ENCODE measurements around the gene SIX3. TPM values are rescaled to one million over a fixed set of nuclear protein-coding genes. Genes with fewer than 3 reads are reported as not detected.

The SIX3 gene
- total RNA-seq, 2 experiments from 2014 or later = not detected

GRCh38 chr2:44980751-44981713 lies 39.5 kb downstream of the SIX3 start:
- TF ChIP-seq CTCF (IDR thresholded peaks at IDR 0.05) = no peak
- Mint-ChIP-seq H3K27ac (no peak overlapping the region), H3K9me3 (no peaks in the 10 kb centered on the region), H3K36me3 (ENCODE audit: low read depth) (no peaks in the 10 kb centered on the region), H3K4me3 (no peak overlapping the region), H3K4me1 (ENCODE audit: low read depth) (peaks cover 2% of the 10 kb centered on the region), H3K27me3 (peaks cover 12% of the 10 kb centered on the region)
- ATAC-seq (no peak), DNase-seq (no peak)
- POLR2A ChIA-PET = interaction anchor here (0.8 to 0.9 kb wide), 3 partner anchors 32 to 513 kb away, joined by 3 read pairs; no protein-coding TSS in a partner anchor
- intact Hi-C loops (cut with micrococcal nuclease) = loop anchor here (2.0 kb wide), 1 partner anchor 516 kb away; no protein-coding TSS in a partner anchor
- CTCF ChIA-PET = interaction anchor here (0.7 to 6.5 kb wide), 32 partner anchors 8 to 1551 kb away, joined by 3 to 72 read pairs (median 5); no protein-coding TSS in a partner anchor

DNA sequence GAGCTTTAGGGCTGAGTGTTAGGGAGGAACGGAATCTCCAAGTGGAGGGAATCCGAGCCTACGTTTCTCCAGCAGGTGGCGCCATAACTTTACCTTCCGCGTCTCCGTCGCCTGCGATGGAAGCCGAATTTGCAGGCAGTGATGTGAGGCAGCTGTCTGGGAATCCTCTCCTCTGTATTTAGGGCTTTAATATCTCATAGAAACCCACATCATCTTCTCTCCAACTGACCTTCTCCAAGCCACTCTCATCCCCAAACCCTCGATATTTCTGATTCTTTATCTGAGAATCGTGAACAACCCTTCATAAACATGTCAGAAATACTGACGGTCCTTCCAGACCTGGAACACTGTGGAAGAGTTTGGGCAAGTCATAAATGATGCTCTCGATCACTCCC lies 40.2 kb downstream of the SIX3 start:
- Mint-ChIP-seq H3K4me3 (no peak overlapping the region), H3K9me3 (no peaks in the 10 kb centered on the region), H3K27me3 (peaks cover 13% of the 10 kb centered on the region), H3K27ac (no peak overlapping the region), H3K4me1 (ENCODE audit: low read depth) (peaks cover 2% of the 10 kb centered on the region), H3K36me3 (ENCODE audit: low read depth) (no peaks in the 10 kb centered on the region)
- ATAC-seq (peak; percentile 51), DNase-seq (peak; percentile 78)
- intact Hi-C loops (cut with micrococcal nuclease) = loop anchor here (2.0 kb wide), 1 partner anchor 515 kb away; no protein-coding TSS in a partner anchor
- peak; percentile 83 for TF ChIP-seq CTCF (IDR thresholded peaks at IDR 0.05)
- CTCF ChIA-PET = interaction anchor here (0.7 to 6.5 kb wide), 31 partner anchors 8 to 797 kb away, joined by 3 to 72 read pairs (median 5); no protein-coding TSS in a partner anchor
- POLR2A ChIA-PET = interaction anchor here (0.9 kb wide), 1 partner anchor 31 kb away, joined by 3 read pairs; no protein-coding TSS in a partner anchor

DNA sequence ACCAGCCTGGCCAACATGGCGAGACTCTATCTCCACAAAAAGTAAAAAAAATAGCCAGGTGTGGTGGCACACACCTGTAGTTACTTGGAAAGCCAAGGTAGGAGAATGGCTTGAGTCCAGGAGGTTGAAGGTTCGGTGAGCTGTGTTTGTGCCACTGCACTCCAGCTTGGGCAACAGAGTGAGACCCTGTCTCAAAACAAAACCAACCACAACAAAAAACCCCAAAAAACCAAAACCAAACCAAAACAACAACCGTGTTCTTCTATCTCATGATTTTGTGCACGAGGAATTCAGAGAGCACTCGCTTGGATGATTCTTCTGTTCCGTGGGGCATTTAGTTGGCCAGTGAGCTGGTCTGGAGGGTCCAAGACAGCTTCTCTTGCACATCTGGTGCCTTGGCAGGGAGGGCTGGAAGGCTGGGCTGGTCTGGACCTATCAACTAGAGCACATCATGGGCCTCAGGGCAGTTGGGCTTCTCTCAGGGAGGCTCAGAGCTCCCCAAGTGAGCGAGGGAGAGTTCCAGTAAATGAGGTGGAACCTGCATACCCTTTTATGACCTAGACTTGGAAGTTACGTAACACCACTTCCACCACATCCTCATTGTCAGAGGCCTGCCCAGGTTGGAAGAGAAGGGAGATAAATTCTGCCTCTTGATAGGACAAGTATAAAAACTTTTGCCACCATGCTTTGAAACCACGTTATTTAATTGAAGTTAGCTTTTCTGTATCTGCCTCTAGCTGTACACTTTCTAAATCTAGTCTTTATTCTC lies 42.5 kb downstream of the SIX3 start:
- Mint-ChIP-seq H3K4me1 (ENCODE audit: low read depth) (peaks cover 2% of the 10 kb centered on the region), H3K27ac (no peak overlapping the region), H3K27me3 (peaks cover 14% of the 10 kb centered on the region), H3K36me3 (ENCODE audit: low read depth) (no peaks in the 10 kb centered on the region), H3K9me3 (peaks cover 1% of the 10 kb centered on the region), H3K4me3 (no peak overlapping the region)
- DNase-seq (no peak), ATAC-seq (no peak)
- intact Hi-C loops (cut with micrococcal nuclease) = no loop called here
- ChIA-PET POLR2A (no interaction called here), CTCF (interaction anchor here (0.7 to 6.5 kb wide), 5 partner anchors 29 to 511 kb away, joined by 3 to 72 read pairs (median 3); no protein-coding TSS in a partner anchor)
- no peak for TF ChIP-seq CTCF (IDR thresholded peaks at IDR 0.05)

DNA sequence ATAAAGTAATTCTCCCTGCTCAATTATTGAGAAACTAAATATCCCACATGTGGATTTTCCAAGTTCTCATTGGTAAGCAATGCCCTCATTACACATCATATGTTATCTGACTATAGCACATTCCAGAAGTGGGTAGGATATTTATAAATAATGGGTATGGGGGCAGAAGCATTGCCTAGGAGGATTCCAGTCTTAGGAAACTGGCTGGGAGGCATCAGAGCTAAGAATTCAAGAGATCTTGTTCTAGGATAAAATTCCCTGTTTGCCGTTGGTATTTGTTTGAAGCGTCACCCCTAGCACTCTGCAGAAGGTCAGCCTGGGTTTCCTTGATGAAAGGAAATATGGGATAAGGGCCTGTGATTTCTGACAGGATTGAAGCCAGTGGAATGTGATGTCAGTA lies 47.7 kb downstream of the SIX3 start:
- H3K4me3 Mint-ChIP-seq = no peak overlapping the region
- H3K27me3 Mint-ChIP-seq = peaks cover 27% of the 10 kb centered on the region
- no peak for TF ChIP-seq CTCF (IDR thresholded peaks at IDR 0.05)
- CTCF ChIA-PET = no interaction called here
- POLR2A ChIA-PET = no interaction called here
- H3K36me3 Mint-ChIP-seq (ENCODE audit: low read depth) = no peaks in the 10 kb centered on the region
- no peak for DNase-seq
- no peaks in the 10 kb centered on the region for H3K4me1 Mint-ChIP-seq (ENCODE audit: low read depth)
- intact Hi-C loops (cut with micrococcal nuclease) = no loop called here
- H3K27ac Mint-ChIP-seq = no peak overlapping the region
- ATAC-seq = no peak
- H3K9me3 Mint-ChIP-seq = peaks cover 7% of the 10 kb centered on the region
